CD14-positive monocyte (primary cell): ENCODE measurements around the gene FAM53A. TPM values are rescaled to one million over a fixed set of nuclear protein-coding genes. Genes with fewer than 3 reads are reported as not detected.

Source experiments
- DNase-seq, 3 donors: peaks; one replicate each; pipeline ENCODE4 v3.0.0-alpha.2; 2011 to 2022
- H2AFZ ChIP-seq: 2 replicates; pipeline ENCODE4 v1.6.0; 2012; ENCODE audit warnings: mild to moderate bottlenecking, low read depth, low read length, inconsistent platforms; ENCODE audit not compliant: insufficient read depth, poor library complexity, severe bottlenecking
- H3K27ac ChIP-seq, 2 donors: 1 replicate in 1 of 2; 2 replicates in 1 of 2; pipeline ENCODE4 v1.5.1; 2012 to 2013; ENCODE audit warnings: low read length in 2 of 2, control low read depth in 1 of 2, inconsistent platforms in 1 of 2, low read depth in 1 of 2, mild to moderate bottlenecking in 1 of 2
- H3K27me3 ChIP-seq, 2 donors: one replicate each; pipeline versions ENCODE4 v1.6.0 to v1.6.1; 2011 to 2013; ENCODE audit warnings: low read length in 2 of 2; ENCODE audit not compliant: control insufficient read depth in 2 of 2, insufficient read depth in 2 of 2
- H3K36me3 ChIP-seq, 2 donors: replicated peaks in 1 of 2; 1 replicate in 1 of 2; 2 replicates in 1 of 2; pipeline versions ENCODE4 v1.5.1 to v1.6.1; 2012 to 2013; ENCODE audit warnings: low read length in 2 of 2, control low read depth in 1 of 2, inconsistent platforms in 1 of 2, mild to moderate bottlenecking in 1 of 2; ENCODE audit not compliant: insufficient read depth in 2 of 2, control insufficient read depth in 1 of 2
- H3K4me1 ChIP-seq, 2 donors: 1 replicate in 1 of 2; 2 replicates in 1 of 2; pipeline versions ENCODE4 v1.5.1 to v1.6.1; 2012 to 2013; ENCODE audit warnings: low read length in 2 of 2, control low read depth in 1 of 2, inconsistent platforms in 1 of 2, mild to moderate bottlenecking in 1 of 2, moderate library complexity in 1 of 2; ENCODE audit not compliant: insufficient read depth in 2 of 2, control insufficient read depth in 1 of 2
- H3K4me2 ChIP-seq: replicated peaks from 2 replicates; pipeline ENCODE3; 2012; ENCODE audit warnings: low read length, moderate library complexity, mild to moderate bottlenecking; ENCODE audit not compliant: poor library complexity, severe bottlenecking; ENCODE audit errors: extremely low read depth
- H3K4me3 ChIP-seq, 3 experiments: fragments of 200-600 bp in 1 of 3; sonication (generic) in 1 of 3; replicated peaks in 1 of 3; 1 replicate in 2 of 3; 2 replicates in 1 of 3; pipeline ENCODE4 v1.5.1; 2011 to 2013; ENCODE audit warnings: low read length in 3 of 3, mild to moderate bottlenecking in 3 of 3, control low read depth in 2 of 3, low read depth in 2 of 3, inconsistent platforms in 1 of 3, moderate library complexity in 1 of 3
- H3K79me2 ChIP-seq: 2 replicates; pipeline ENCODE4 v1.6.0; 2012; ENCODE audit warnings: mild to moderate bottlenecking, control low read depth, inconsistent platforms, low read length, moderate library complexity; ENCODE audit not compliant: insufficient read depth
- H3K9ac ChIP-seq: 2 replicates; pipeline ENCODE4 v1.6.0; 2017; ENCODE audit warnings: low read length, mild to moderate bottlenecking; ENCODE audit not compliant: insufficient read depth, poor library complexity, severe bottlenecking
- H3K9me3 ChIP-seq, 2 donors: replicated peaks in 1 of 2; 1 replicate in 1 of 2; 2 replicates in 1 of 2; pipeline versions ENCODE4 v1.5.1 to v1.6.1; 2012 to 2013; ENCODE audit warnings: low read length in 2 of 2, control low read depth in 1 of 2; ENCODE audit not compliant: control insufficient read depth in 1 of 2, insufficient read depth in 1 of 2
- H4K20me1 ChIP-seq: 2 replicates; pipeline ENCODE4 v1.6.0; 2012; ENCODE audit warnings: mild to moderate bottlenecking, low read length, control low read depth, moderate library complexity; ENCODE audit not compliant: insufficient read depth
- H3K27ac Mint-ChIP-seq, 7 donors: one replicate each; pipeline ENCODE4 v1.8.0; 2020; ENCODE audit warnings: mild to moderate bottlenecking in 7 of 7, mixed read lengths in 7 of 7, moderate library complexity in 6 of 7, inconsistent platforms in 2 of 7
- H3K27me3 Mint-ChIP-seq, 3 donors: one replicate each; pipeline ENCODE4 v1.8.0; 2021 to 2022; ENCODE audit warnings: low read depth in 3 of 3, mild to moderate bottlenecking in 3 of 3, mixed read lengths in 3 of 3, moderate library complexity in 3 of 3, inconsistent platforms in 1 of 3
- H3K36me3 Mint-ChIP-seq, 2 donors: one replicate each; pipeline ENCODE4 v1.8.0; 2020; ENCODE audit warnings: mixed read lengths in 2 of 2, inconsistent platforms in 1 of 2, mild to moderate bottlenecking in 1 of 2
- H3K4me1 Mint-ChIP-seq: one replicate; pipeline ENCODE4 v1.8.0; 2020; ENCODE audit warnings: mild to moderate bottlenecking, mixed read lengths
- H3K4me3 Mint-ChIP-seq, 2 donors: one replicate each; pipeline ENCODE4 v1.8.0; 2020; ENCODE audit warnings: mild to moderate bottlenecking in 2 of 2, mixed read lengths in 2 of 2, moderate library complexity in 1 of 2
- H3K9me3 Mint-ChIP-seq, 7 donors: one replicate each; pipeline ENCODE4 v1.8.0; 2020 to 2022; ENCODE audit warnings: mixed read lengths in 7 of 7, mild to moderate bottlenecking in 6 of 7, moderate library complexity in 6 of 7, inconsistent platforms in 2 of 7
- WGBS: methylation state at CpG from one replicate; pipeline ENCODE4 v1.1.5; 2013; ENCODE audit warnings: missing lambda C conversion rate; ENCODE audit not compliant: insufficient coverage; 5-methylcytosine and 5-hydroxymethylcytosine counted together
- intact Hi-C, 2 donors: fragments of 100-400 bp; cut with micrococcal nuclease; formaldehyde crosslinking; loops; one replicate each; pipeline versions ENCODE4 v1.15.0 to v1.15.1; 2023
- polyA plus RNA-seq, 3 donors: library from polyadenylated mRNA; depleted of rRNA in 1 of 3; unstranded in 2 of 3; stranded (reverse) in 1 of 3; fragments of 300-500 nt in 2 of 3; fragments of >200 nt in 1 of 3; fragmentation: Illumina TruSeq in 2 of 3; gene quantifications; 1 replicate in 2 of 3; 2 replicates in 1 of 3; pipeline ENCODE4 v1.2.3, GENCODE V29; 2012 to 2021
- TF ChIP-seq, protein P1 (sequence below): fragments of 200-600 bp; IDR thresholded peaks from one replicate; pipeline ENCODE4 v1.8.0; 2022; ENCODE audit warnings: antibody characterized with exemption, mild to moderate bottlenecking

The FAM53A gene
- polyA plus RNA-seq, 3 donors, result 0.40 to 0.82 (median 0.76) TPM

DNA sequence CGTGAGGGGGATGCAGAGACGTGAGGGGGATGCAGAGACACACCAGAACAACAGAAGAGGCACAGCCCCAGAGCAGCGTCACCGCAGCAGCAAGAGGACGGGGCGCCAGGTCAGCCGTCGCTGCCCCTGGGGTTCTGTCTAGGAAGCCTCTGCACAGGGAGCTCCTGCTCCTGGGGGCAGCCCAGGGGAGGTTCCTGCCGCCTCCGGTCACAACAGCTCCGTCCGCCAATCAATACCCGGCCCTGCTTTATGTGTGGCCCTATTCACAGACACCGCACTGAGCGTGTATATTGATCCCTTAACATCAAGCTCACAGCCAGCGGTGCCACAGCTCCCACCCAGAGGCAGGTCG is 69.6 kb downstream of the FAM53A start:
- no peak overlapping the region for H3K27ac Mint-ChIP-seq
- H2AFZ ChIP-seq, result no peak overlapping the region
- peaks cover 5 to 12% (median 8%) of the 10 kb centered on the region in 7 donors for H3K9me3 Mint-ChIP-seq
- H3K4me3 ChIP-seq, result no peak overlapping the region
- peaks cover 2 to 6% (median 3%) of the 10 kb centered on the region in 3 donors for H3K27me3 Mint-ChIP-seq
- no peaks in the 10 kb centered on the region for H3K36me3 Mint-ChIP-seq
- DNase-seq, result no peak
- TF ChIP-seq, protein P1, sequence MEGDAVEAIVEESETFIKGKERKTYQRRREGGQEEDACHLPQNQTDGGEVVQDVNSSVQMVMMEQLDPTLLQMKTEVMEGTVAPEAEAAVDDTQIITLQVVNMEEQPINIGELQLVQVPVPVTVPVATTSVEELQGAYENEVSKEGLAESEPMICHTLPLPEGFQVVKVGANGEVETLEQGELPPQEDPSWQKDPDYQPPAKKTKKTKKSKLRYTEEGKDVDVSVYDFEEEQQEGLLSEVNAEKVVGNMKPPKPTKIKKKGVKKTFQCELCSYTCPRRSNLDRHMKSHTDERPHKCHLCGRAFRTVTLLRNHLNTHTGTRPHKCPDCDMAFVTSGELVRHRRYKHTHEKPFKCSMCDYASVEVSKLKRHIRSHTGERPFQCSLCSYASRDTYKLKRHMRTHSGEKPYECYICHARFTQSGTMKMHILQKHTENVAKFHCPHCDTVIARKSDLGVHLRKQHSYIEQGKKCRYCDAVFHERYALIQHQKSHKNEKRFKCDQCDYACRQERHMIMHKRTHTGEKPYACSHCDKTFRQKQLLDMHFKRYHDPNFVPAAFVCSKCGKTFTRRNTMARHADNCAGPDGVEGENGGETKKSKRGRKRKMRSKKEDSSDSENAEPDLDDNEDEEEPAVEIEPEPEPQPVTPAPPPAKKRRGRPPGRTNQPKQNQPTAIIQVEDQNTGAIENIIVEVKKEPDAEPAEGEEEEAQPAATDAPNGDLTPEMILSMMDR, result no peak
- no peak overlapping the region for H3K4me3 Mint-ChIP-seq
- H3K4me1 Mint-ChIP-seq, result no peaks in the 10 kb centered on the region
- H4K20me1 ChIP-seq, result no peaks in the 10 kb centered on the region
- intact Hi-C loops, result no loop called here
- no peak overlapping the region for H3K9ac ChIP-seq
- WGBS, result over 99% methylated on average over 17 of the region's 17 CpGs
- H3K27ac ChIP-seq, result no peak overlapping the region
- no peaks in the 10 kb centered on the region for H3K36me3 ChIP-seq
- no peaks in the 10 kb centered on the region for H3K27me3 ChIP-seq
- H3K9me3 ChIP-seq, result peaks cover 0 to 19% of the 10 kb centered on the region in 2 donors
- no peaks in the 10 kb centered on the region for H3K4me1 ChIP-seq
- H3K79me2 ChIP-seq, result no peaks in the 10 kb centered on the region
- no peak overlapping the region for H3K4me2 ChIP-seq

DNA sequence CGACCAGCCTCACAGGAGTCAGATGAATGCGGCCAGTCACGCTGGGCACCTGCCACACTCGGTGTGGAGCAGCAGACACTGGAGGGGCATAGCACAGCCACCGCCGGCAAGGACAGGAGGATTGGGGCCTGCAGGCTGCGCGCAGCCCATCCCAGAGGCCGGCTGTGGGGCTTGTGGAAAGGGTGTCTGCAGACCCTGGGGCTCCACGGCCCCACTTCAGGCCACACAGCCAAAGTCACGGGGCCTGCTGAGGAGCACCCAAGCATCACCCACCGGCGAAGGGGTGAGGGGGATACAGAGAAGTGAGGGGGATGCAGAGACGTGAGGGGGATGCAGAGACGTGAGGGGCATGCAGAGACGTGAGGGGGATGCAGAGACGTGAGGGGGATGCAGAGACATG is 70.1 kb downstream of the FAM53A start:
- no peak overlapping the region for H3K9ac ChIP-seq
- Mint-ChIP-seq H3K9me3 (peaks cover 5 to 11% (median 8%) of the 10 kb centered on the region in 7 donors), H3K27me3 (peaks cover 2 to 4% (median 3%) of the 10 kb centered on the region in 3 donors), H3K4me1 (no peaks in the 10 kb centered on the region), H3K4me3 (no peak overlapping the region), H3K27ac (no peak overlapping the region), H3K36me3 (no peaks in the 10 kb centered on the region)
- no peak overlapping the region for H2AFZ ChIP-seq
- H3K27ac ChIP-seq, result no peak overlapping the region
- no peaks in the 10 kb centered on the region for H3K36me3 ChIP-seq
- no peaks in the 10 kb centered on the region for H3K4me1 ChIP-seq
- TF ChIP-seq, protein P1, result no peak
- intact Hi-C loops, result no loop called here
- H3K27me3 ChIP-seq, result no peaks in the 10 kb centered on the region
- H3K79me2 ChIP-seq, result no peaks in the 10 kb centered on the region
- 92% methylated on average over 14 of the region's 17 CpGs for WGBS
- H4K20me1 ChIP-seq, result no peaks in the 10 kb centered on the region
- DNase-seq, result no peak
- peaks cover 0 to 14% of the 10 kb centered on the region in 2 donors for H3K9me3 ChIP-seq
- no peak overlapping the region for H3K4me2 ChIP-seq
- H3K4me3 ChIP-seq, result no peak overlapping the region
